Choroid plexus epithelial cell (primary cell): Measurements from ENCODE around the gene HRG.

ENCODE experiments used
- DNase-seq: peaks from one replicate; pipeline ENCODE4 v3.0.0-alpha.2; 2010; ENCODE audit warnings: low read depth
- H3K4me3 ChIP-seq: 2 replicates; pipeline ENCODE4 v1.5.1; 2011; ENCODE audit warnings: low read depth, mild to moderate bottlenecking, control low read depth, low read length, moderate library complexity
- TF ChIP-seq, protein P1 (sequence below): conservative IDR thresholded peaks from 2 replicates; pipeline ENCODE4 v1.5.1; 2011; ENCODE audit warnings: low read depth, mild to moderate bottlenecking, control low read depth, inconsistent platforms, low read length, moderate library complexity

HRG gene, protein sequence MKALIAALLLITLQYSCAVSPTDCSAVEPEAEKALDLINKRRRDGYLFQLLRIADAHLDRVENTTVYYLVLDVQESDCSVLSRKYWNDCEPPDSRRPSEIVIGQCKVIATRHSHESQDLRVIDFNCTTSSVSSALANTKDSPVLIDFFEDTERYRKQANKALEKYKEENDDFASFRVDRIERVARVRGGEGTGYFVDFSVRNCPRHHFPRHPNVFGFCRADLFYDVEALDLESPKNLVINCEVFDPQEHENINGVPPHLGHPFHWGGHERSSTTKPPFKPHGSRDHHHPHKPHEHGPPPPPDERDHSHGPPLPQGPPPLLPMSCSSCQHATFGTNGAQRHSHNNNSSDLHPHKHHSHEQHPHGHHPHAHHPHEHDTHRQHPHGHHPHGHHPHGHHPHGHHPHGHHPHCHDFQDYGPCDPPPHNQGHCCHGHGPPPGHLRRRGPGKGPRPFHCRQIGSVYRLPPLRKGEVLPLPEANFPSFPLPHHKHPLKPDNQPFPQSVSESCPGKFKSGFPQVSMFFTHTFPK

DNA sequence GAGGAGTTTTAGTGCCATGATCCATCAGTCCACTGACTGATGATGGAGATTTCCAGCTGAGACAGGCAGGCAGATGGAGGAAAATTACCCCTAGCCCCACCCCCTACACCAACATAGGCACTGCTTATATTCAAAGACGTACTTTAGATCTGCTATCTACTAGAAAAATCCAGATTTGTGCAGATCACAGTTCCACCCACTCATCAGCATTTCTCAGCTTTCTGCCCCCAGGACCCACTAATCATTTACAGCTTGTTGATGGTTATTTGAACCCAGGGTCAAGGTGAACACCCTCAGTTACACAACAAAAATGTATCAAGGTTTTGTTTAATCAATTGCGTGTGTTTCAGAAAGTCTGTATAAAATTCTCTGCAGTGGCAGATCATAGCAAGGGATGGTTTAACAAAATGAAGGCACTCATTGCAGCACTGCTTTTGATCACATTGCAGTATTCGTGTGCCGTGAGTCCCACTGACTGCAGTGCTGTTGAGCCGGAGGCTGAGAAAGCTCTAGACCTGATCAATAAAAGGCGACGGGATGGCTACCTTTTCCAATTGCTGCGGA lies at the start of gene HRG:
Gene HRG (plus strand): TSS at position 390 of the 564 bp plus-strand sequence. CDS start 18 bp downstream, at position 408.
- TF ChIP-seq, protein P1, sequence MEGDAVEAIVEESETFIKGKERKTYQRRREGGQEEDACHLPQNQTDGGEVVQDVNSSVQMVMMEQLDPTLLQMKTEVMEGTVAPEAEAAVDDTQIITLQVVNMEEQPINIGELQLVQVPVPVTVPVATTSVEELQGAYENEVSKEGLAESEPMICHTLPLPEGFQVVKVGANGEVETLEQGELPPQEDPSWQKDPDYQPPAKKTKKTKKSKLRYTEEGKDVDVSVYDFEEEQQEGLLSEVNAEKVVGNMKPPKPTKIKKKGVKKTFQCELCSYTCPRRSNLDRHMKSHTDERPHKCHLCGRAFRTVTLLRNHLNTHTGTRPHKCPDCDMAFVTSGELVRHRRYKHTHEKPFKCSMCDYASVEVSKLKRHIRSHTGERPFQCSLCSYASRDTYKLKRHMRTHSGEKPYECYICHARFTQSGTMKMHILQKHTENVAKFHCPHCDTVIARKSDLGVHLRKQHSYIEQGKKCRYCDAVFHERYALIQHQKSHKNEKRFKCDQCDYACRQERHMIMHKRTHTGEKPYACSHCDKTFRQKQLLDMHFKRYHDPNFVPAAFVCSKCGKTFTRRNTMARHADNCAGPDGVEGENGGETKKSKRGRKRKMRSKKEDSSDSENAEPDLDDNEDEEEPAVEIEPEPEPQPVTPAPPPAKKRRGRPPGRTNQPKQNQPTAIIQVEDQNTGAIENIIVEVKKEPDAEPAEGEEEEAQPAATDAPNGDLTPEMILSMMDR = no peak
- H3K4me3 ChIP-seq = no peak within 1 kb of the TSS
- no peak for DNase-seq

DNA sequence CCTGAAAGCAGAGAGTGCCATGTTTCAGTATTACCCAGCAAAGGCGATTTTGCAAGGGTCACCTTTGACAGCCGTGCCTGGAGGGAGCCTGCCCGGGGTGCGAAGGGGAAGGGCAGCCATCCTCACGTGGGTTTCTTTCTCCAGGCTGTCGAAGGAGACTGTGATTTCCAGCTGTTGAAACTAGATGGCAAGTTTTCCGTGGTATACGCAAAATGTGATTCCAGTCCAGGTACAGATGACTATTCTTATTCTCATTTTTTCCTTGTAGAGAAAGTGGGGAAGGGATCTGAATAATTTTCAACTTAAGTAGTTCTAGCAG lies 49.6 kb upstream of the HRG start:
- no peak for DNase-seq
- H3K4me3 ChIP-seq = no peak overlapping the region
- TF ChIP-seq, protein P1 = no peak

DNA sequence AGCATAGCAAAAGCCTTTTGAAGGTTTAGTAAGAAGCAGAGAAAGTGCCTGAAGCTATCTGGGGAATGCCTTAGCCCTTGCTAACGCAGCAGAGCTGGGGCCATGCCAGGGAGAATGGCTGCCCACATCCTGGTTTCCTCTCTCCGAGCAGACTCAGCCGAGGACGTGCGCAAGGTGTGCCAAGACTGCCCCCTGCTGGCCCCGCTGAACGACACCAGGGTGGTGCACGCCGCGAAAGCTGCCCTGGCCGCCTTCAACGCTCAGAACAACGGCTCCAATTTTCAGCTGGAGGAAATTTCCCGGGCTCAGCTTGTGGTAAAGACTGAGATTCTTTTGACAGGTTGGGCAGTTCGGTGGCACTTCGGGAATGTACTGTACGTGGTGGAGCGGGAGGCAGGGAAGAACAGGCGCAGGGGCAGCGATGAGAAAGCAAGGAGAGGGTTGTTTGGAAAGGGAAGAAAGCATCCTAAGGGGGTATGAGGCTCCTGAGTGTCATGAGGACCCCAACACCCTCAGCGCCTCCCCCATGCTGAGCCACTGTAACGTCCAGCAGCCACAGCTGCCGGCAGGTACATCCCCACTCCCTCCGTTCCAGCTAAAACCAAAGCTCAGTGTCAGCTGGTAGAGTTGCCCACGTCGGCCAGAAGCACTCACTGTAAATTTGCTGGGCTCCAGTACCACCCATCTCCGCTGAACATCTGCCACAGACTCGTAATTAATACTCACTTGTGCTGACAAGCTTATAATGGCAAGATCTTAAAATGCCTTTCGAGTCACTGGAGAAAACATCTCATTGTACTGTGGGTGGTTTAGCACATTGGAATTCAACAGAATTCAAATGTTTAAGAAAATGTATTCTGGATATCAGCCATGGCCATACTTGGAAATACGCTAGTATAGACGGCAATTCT lies 48.5 kb upstream of the HRG start:
- TF ChIP-seq, protein P1 = peak; percentile 92
- peak overlapping the region; percentile 21 for H3K4me3 ChIP-seq

DNA sequence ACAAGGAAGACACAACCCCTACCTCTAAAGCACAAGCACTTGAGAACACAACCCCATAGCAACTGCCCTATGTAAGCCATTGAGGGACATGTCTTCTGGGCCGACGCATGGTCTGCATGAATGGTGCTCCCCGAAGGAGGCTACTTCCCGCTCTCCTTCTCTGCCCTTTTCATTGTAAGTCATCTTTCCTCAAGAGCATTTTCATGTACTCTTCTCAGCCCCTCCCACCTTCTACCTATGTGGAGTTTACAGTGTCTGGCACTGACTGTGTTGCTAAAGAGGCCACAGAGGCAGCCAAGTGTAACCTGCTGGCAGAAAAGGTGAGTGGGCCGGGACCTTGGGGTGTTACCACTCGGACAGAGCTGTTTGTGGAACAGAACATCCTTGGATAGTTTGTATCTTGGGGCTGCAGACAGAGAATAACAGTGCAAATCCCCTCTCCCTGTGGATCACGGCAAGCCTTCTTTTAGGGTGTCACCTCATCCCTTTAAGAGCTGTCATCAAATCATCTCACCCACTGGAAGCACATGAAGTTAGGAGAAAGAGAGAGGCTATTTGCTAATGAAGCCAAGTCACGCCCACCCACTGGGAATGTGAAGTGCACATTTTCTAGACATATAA lies 47.4 kb upstream of the HRG start:
- TF ChIP-seq, protein P1 = no peak
- H3K4me3 ChIP-seq = no peak overlapping the region
- DNase-seq = no peak

More for the DNA sequence above, 48.5 kb upstream of the HRG start:
- peak; percentile 97 for DNase-seq

DNA sequence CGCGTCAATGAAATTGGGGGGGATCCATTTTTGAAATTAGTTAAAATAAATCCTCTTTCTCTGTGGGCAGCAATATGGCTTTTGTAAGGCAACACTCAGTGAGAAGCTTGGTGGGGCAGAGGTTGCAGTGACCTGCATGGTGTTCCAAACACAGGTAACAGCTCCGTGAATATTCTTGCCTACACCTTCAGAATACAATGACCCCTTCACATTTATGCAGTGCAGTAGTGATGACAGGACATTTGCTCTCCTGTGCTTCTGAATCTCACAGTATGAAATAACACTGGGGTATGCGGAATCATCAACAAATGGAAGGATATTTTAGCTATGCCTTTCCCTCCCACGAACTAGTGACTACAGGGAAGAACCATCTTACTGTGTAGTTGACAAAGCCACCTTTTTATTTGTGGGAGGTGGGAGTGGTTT lies 46.0 kb upstream of the HRG start:
- H3K4me3 ChIP-seq = no peak overlapping the region
- DNase-seq = no peak
- TF ChIP-seq, protein P1 = no peak
